OCI-LY7 (cell line): ENCODE measurements around the gene TSPYL1. TPM values are rescaled to one million over a fixed set of nuclear protein-coding genes. Genes with fewer than 3 reads are reported as not detected.
"Not testable (repeated sequence)": the region's sequence is repeated elsewhere in the genome, so short reads cannot be mapped to it uniquely, and the experiment has no call there.

Experiments
- BruUV-seq: library from RNA; stranded (reverse); fragments of 400-500 nt; replicated peaks from 2 replicates; lab custom pipeline; 2021; lab: Mats Ljungman, UMichigan
- CTCF ChIA-PET: fragments of 300-600 bp; sonication (Branson Sonifier 250); formaldehyde crosslinking; loops from one replicate; lab custom pipeline; 2022; ENCODE audit warnings: antibody characterized with exemption; ENCODE audit not compliant: unreplicated experiment; lab: Charles Lee
- POLR2A ChIA-PET: fragments of 300-600 bp; sonication (Branson Sonifier 250); formaldehyde crosslinking; loops from one replicate; lab custom pipeline; 2022; ENCODE audit warnings: antibody characterized with exemption; lab: Charles Lee
- DNase-seq: peaks from one replicate; pipeline ENCODE4 v3.0.0-alpha.2; 2015; ENCODE audit warnings: low spot score
- H2AFZ ChIP-seq: fragments of 200-600 bp; sonication (generic), shearing (Covaris generic); 2 replicates; pipeline ENCODE4 v1.6.1; 2014; ENCODE audit warnings: mild to moderate bottlenecking, antibody characterized with exemption, low read length, moderate library complexity
- H3K27ac ChIP-seq: fragments of 200-600 bp; sonication (generic); 2 replicates; pipeline ENCODE4 v1.5.1; 2014; ENCODE audit warnings: mixed run types, low read depth, mild to moderate bottlenecking, moderate library complexity, low read length, inconsistent platforms; ENCODE audit not compliant: poor library complexity, severe bottlenecking
- H3K36me3 ChIP-seq: fragments of 200-600 bp; sonication (generic); 2 replicates; pipeline ENCODE4 v1.6.1; 2014; ENCODE audit warnings: mild to moderate bottlenecking, antibody characterized with exemption, low read length, moderate library complexity, mixed read lengths; ENCODE audit not compliant: insufficient read depth
- H3K4me1 ChIP-seq: fragments of 200-600 bp; sonication (generic); 2 replicates; pipeline ENCODE4 v1.5.1; 2014; ENCODE audit warnings: mild to moderate bottlenecking, low read length; ENCODE audit not compliant: insufficient read depth, poor library complexity, severe bottlenecking
- H3K4me2 ChIP-seq: fragments of 200-600 bp; sonication (generic); 2 replicates; pipeline ENCODE4 v1.6.1; 2014; ENCODE audit warnings: mild to moderate bottlenecking, low read length
- H3K4me3 ChIP-seq: fragments of 200-600 bp; sonication (generic); 2 replicates; pipeline ENCODE4 v1.5.1; 2014; ENCODE audit warnings: mild to moderate bottlenecking, low read depth, low read length; ENCODE audit not compliant: poor library complexity, severe bottlenecking
- H3K79me2 ChIP-seq: fragments of 200-600 bp; sonication (generic); 2 replicates; pipeline ENCODE4 v1.6.1; 2016; ENCODE audit warnings: low read depth, mild to moderate bottlenecking, low read length, moderate library complexity, mixed read lengths; ENCODE audit not compliant: insufficient read depth
- H3K9me2 ChIP-seq: fragments of 200-600 bp; sonication (generic); 2 replicates; pipeline ENCODE4 v1.6.1; 2016; ENCODE audit warnings: mild to moderate bottlenecking, low read length, mixed read lengths; ENCODE audit not compliant: insufficient read depth
- H3K9me3 ChIP-seq: fragments of 200-600 bp; sonication (generic); 2 replicates; pipeline ENCODE4 v1.6.1; 2014; ENCODE audit warnings: mild to moderate bottlenecking, mixed run types, low read length, mixed read lengths
- H4K20me1 ChIP-seq: fragments of 200-600 bp; sonication (generic); 2 replicates; pipeline ENCODE4 v1.6.1; 2014; ENCODE audit warnings: mild to moderate bottlenecking, antibody characterized with exemption, low read length, moderate library complexity, mixed read lengths; ENCODE audit not compliant: insufficient read depth
- EZH2phosphoT487 ChIP-seq: fragments of 200-600 bp; sonication (generic); IDR thresholded peaks from 2 replicates; pipeline ENCODE4 v1.6.1; 2018; ENCODE audit warnings: low read depth, borderline replicate concordance, mild to moderate bottlenecking, mixed run types, antibody characterized with exemption, low read length, moderate library complexity, mixed read lengths
- intact Hi-C: fragments of 100-400 bp; cut with micrococcal nuclease; formaldehyde crosslinking; loops from one replicate; pipeline ENCODE4 v1.10.0; 2022; ENCODE audit not compliant: unreplicated experiment
- total RNA-seq, 2 experiments: library from RNA; depleted of rRNA in 1 of 2; stranded (reverse); fragments of >200 nt in 1 of 2; shearing (Covaris generic) in 1 of 2; gene quantifications; 2 replicates each; pipeline ENCODE4 v1.2.3, GENCODE V29; 2014 to 2022
- TF ChIP-seq, protein P1 (sequence below): fragments of 200-600 bp; sonication (generic); conservative IDR thresholded peaks from 2 replicates; pipeline ENCODE4 v1.5.1; 2014; ENCODE audit warnings: mild to moderate bottlenecking, antibody characterized with exemption, low read length, moderate library complexity, mixed read lengths

Gene TSPYL1
- total RNA-seq, 2 experiments from 2014 or later, result 32.8 to 50.3 TPM

- H3K36me3 ChIP-seq, result no peaks in the 10 kb centered on the region
- POLR2A ChIA-PET, result interaction anchor here (0.6 to 1.3 kb wide), 2 partner anchors 11 to 396 kb away, joined by 3 to 4 read pairs; no protein-coding TSS in a partner anchor
- H3K9me3 ChIP-seq, result no peaks in the 10 kb centered on the region
- intact Hi-C loops, result no loop called here
- H3K4me2 ChIP-seq, result no peak overlapping the region
- TF ChIP-seq EZH2phosphoT487, result no peak
- TF ChIP-seq, protein P1, sequence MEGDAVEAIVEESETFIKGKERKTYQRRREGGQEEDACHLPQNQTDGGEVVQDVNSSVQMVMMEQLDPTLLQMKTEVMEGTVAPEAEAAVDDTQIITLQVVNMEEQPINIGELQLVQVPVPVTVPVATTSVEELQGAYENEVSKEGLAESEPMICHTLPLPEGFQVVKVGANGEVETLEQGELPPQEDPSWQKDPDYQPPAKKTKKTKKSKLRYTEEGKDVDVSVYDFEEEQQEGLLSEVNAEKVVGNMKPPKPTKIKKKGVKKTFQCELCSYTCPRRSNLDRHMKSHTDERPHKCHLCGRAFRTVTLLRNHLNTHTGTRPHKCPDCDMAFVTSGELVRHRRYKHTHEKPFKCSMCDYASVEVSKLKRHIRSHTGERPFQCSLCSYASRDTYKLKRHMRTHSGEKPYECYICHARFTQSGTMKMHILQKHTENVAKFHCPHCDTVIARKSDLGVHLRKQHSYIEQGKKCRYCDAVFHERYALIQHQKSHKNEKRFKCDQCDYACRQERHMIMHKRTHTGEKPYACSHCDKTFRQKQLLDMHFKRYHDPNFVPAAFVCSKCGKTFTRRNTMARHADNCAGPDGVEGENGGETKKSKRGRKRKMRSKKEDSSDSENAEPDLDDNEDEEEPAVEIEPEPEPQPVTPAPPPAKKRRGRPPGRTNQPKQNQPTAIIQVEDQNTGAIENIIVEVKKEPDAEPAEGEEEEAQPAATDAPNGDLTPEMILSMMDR, result no peak
- no peak overlapping the region for H2AFZ ChIP-seq
- no TSS peak for BruUV-seq
- no peaks in the 10 kb centered on the region for H3K9me2 ChIP-seq
- H3K4me3 ChIP-seq, result no peak overlapping the region
- H3K4me1 ChIP-seq, result no peaks in the 10 kb centered on the region
- no peak overlapping the region for H3K27ac ChIP-seq
- no peak for DNase-seq
- H4K20me1 ChIP-seq, result no peaks in the 10 kb centered on the region
- CTCF ChIA-PET, result no interaction called here
- H3K79me2 ChIP-seq, result no peaks in the 10 kb centered on the region
Measured at GRCh38 chr6:116326181-116326671, 46.5 kb upstream of the TSPYL1 start.

DNA sequence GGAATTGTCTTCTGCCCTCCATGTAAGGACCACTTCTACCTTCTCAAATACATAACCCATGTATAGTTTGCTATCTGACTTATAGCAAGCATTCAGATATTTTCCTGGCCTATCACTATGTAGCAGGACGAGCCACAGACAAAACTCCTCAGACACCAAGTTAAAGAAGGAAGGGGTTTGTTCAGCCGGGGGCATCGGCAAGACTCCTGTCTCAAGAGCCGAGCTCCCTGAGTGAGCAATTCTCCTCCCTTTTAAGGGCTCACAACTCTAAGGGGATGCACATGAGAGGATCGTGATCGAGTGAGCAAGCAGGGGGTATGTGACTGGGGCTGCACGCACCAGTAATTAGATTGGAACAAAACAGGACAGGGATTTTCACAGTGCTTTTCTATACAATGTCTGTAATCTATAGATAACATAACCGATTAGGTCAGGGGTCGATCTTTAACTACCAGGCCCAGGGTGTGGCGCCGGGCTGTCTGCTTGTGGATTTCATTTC lies 46.0 kb upstream of the TSPYL1 start:
- H3K4me2 ChIP-seq, result not testable (repeated sequence)

DNA sequence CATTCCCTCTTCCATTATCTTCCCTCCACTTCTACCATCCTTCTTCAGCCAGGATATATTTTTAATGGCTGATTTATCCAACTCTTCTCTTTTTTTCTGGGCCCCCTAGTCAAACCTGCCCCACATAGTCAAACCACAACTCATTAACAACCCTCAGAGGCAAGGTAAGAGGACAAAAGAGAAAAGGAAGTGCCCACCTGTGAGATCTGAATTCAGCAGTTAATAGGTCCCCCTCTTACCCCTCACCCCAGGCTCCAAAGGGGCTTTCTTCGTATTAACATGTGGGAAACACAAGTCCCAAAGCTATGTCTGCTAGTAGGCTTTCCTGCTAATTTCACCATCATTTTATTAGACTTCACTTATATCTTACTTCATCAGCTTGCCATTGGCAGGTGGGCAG lies 44.1 kb upstream of the TSPYL1 start:
- H3K9me3 ChIP-seq, result no peaks in the 10 kb centered on the region
- H3K36me3 ChIP-seq, result no peaks in the 10 kb centered on the region
- TF ChIP-seq, protein P1, result no peak
- no peaks in the 10 kb centered on the region for H4K20me1 ChIP-seq
- H3K4me3 ChIP-seq, result no peak overlapping the region
- no TSS peak for BruUV-seq
- intact Hi-C loops, result no loop called here
- no peak overlapping the region for H3K27ac ChIP-seq
- H3K79me2 ChIP-seq, result no peaks in the 10 kb centered on the region
- no peak overlapping the region for H2AFZ ChIP-seq
- ChIA-PET POLR2A (interaction anchor here (0.6 kb wide), 1 partner anchor 23 kb away, joined by 3 read pairs; no protein-coding TSS in a partner anchor), CTCF (no interaction called here)
- no peak overlapping the region for H3K4me2 ChIP-seq
- no peak for DNase-seq
- no peaks in the 10 kb centered on the region for H3K9me2 ChIP-seq
- no peaks in the 10 kb centered on the region for H3K4me1 ChIP-seq

More for the DNA sequence above, 46.0 kb upstream of the TSPYL1 start:
- H3K79me2 ChIP-seq, DNase-seq, CTCF ChIA-PET, H3K4me3 ChIP-seq, H3K9me2 ChIP-seq, H3K27ac ChIP-seq, H4K20me1 ChIP-seq, BruUV-seq, H3K36me3 ChIP-seq, H3K4me1 ChIP-seq, H2AFZ ChIP-seq, H3K9me3 ChIP-seq, intact Hi-C loops: not testable (repeated sequence)
- POLR2A ChIA-PET, result interaction anchor here (0.6 to 1.3 kb wide), 2 partner anchors 12 to 395 kb away, joined by 3 to 4 read pairs; no protein-coding TSS in a partner anchor

- BruUV-seq, CTCF ChIA-PET: not testable (repeated sequence)
Measured at GRCh38 chr6:116321933-116322332, 42.2 kb upstream of the TSPYL1 start.

More at GRCh38 chr6:116321933-116322332, 42.2 kb upstream of the TSPYL1 start:
- H3K27ac ChIP-seq, intact Hi-C loops, H3K79me2 ChIP-seq, DNase-seq, H3K9me2 ChIP-seq, POLR2A ChIA-PET, H3K4me3 ChIP-seq, H3K4me2 ChIP-seq, H3K36me3 ChIP-seq, H4K20me1 ChIP-seq, H2AFZ ChIP-seq, H3K4me1 ChIP-seq, H3K9me3 ChIP-seq: not testable (repeated sequence)
